CD1c-positive myeloid dendritic cell (primary cell): ENCODE data around the gene SMPD3.
A peak's percentile ranks its signal among the peaks of the same experiment; 100 is the strongest.
"Not testable (repeated sequence)": the region's sequence is repeated elsewhere in the genome, so short reads cannot be mapped to it uniquely, and the experiment has no call there.

Source experiments
- DNase-seq: peaks from one replicate; pipeline ENCODE4 v3.0.0-alpha.2; 2016; ENCODE audit errors: extremely low spot score

SMPD3 gene

DNA sequence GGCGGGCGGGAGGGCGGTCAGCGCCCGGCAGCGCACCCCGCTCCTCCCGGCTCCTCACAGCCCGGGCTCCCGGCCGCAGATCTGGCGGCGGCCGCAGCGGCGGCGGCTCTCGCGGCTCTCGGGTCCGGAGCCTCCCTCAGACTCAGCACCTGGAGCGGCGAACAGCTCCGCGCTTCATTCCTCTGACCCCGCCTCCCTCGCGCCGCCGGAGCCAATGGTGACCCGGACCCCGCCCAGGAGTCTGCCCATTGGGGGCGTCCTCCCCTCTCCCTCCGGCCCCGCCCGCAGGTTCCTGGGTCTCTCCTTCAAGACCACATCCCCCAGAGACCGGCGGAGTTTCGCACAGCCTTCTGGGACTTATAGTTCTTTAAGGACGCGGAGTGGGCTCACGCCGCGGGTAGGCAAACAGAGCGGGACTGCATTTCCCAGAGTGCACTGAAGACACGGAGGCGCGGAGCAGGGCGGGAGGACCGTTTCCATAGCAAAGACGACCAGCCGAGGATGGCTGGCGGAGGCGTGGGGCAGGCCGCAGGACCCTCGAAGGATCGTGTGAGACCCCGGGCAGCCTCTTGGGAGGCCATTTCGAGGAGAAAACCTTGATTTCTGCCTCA lies at the start of gene SMPD3:
SMPD3 (minus strand) TSS at position 149 of the 611 bp plus-strand sequence. CDS start 76,327 bp downstream, outside the sequence.
- peak; percentile 97 for DNase-seq

DNA sequence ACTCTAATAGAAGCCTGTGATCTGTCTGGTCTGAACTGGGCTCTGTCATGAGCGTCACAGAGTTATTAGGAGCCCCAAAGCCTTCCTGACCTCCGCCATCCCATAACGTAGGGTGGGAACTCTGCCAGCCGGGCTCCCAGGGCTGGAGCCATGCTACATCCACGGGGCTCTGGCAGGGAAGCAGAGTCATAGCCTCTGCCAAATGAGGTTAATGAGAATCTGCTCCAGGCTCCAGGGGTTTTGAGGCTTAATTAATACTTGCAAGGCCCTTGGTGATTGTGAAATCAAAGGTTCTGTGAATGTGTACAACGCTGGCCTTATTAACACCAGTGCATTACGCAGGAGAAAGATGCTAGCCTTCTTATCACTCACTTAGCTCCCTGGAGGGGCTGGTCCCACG lies 48.4 kb upstream of the SMPD3 start:
- no peak for DNase-seq

DNA sequence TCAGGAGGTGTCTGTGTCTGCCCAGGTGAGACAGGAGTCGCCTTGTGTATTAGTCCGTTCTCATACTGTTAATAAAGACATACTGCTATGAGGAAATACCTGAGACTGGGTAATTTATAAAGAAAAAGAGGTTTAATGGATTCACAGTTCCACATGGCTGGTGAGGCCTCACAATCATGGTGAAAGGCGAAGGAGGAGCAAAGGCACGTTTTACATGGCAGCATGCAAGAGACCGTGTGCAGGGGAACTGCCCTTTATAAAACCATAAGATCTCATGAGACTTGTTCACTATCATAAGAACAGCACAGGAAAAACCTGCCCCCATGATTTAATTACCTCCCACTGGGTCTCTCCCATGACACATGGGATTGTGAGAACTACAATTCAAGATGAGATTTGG lies 46.0 kb upstream of the SMPD3 start:
- DNase-seq: not testable (repeated sequence)

DNA sequence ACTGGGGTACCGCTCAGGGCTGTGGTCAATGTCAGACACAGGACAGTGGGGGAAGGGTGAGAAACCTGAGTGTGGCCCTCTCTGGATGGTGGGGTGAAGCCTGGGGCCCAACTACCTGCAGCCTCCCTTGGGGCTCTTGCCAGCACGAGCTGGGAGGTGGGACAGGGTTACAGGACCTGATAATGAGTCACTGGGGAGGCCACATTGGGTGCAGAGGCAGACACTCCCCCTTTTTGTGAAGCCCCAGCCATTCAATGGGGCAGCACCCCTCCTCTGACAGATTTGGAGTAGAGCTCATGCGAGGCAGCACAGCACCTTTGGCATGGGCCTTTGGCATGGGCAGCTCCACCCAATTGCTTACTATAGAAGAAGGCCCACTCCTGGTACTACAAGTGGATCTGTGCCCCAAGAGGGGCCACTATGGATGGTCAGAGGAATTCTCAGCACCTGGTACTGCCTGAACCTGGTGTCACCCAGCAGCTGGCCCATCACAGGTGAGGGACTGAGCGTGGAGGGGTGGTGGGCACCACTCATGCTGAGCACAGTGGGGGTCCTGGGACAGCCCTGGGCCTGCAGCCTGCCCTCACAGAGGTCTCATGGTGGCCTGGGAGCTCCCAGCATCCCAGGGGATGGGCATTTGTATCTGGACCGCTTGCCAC lies 45.2 kb upstream of the SMPD3 start:
- DNase-seq: no peak

DNA sequence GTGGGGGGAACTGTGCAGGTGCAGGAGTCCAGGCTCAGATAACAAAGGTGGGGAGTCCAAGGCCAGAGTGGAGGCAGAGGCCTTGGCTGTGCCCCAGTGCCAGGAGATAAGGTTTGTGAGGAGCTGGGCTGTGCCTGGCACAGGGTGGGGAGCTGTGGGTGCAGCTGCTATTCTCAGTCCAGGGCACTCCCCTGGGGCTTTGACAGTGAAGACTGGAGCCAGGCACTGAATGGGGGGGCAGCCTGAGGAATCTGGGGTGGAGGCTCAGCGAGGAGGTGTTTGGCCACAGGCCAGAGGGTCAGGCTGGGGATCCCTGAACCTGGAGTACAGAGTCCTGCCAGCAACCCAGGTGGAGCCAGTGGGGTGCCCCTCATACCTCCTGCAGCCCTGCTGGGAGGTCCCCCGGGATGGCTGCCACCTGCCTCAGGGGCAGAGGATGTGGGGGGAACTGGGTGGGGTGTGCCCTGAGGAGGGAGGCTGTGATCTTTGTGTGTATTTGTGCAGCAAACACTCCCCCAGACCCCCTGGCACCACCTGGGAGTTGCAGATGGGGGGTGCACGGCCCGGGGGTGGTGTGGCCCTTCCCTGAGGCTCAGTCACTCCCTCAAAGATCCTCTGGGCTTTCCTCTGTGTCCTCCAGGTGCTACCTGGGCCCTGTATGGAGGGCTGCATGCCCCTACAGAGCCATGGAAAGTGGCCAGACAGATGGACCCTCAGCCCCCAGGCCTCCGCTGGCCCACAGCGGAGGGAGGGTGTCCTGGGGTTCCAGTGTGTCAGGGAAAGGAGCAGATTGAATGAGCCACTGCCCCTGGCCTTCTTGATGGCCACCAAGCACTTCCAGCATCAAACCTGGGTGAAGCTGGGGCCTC lies 44.5 kb upstream of the SMPD3 start:
- no peak for DNase-seq

DNA sequence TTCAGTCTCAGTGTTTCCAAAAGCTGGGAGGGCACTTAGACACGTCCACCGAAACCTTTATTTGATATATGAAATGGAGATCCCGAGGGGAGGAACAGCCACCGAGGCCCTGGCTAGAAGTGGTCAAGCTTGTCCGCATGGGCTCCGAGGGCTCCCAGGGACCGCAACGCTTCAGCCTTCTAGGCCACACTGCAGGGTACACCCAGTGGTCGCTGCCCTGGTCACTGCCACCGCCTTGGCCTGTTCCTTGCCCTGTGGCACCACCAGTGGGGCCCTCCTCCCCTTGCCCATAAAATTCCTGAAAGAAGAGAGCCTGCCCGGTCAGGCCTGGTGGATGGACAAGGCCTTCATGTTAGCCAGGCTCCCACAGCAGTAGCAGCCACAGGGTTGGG lies 43.8 kb upstream of the SMPD3 start:
- DNase-seq: no peak

DNA sequence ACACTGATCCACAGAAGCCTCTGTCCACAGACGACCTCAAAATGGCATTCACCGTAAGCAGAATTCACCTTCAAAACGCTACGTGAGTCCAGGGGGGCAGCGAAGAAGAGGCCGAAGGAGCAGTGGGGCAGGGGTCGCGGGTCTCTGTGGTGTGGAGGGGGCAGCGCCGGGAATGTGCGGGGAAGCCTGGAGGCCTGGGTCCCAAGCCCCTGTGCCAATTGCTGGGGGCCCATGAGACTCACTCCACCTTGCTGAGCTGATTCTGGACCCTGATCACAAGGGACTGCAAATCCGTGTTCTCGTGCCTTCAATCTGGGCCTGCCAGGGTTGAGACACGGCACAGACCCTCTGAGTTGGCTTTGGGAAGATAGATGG lies 43.3 kb upstream of the SMPD3 start:
- no peak for DNase-seq

DNA sequence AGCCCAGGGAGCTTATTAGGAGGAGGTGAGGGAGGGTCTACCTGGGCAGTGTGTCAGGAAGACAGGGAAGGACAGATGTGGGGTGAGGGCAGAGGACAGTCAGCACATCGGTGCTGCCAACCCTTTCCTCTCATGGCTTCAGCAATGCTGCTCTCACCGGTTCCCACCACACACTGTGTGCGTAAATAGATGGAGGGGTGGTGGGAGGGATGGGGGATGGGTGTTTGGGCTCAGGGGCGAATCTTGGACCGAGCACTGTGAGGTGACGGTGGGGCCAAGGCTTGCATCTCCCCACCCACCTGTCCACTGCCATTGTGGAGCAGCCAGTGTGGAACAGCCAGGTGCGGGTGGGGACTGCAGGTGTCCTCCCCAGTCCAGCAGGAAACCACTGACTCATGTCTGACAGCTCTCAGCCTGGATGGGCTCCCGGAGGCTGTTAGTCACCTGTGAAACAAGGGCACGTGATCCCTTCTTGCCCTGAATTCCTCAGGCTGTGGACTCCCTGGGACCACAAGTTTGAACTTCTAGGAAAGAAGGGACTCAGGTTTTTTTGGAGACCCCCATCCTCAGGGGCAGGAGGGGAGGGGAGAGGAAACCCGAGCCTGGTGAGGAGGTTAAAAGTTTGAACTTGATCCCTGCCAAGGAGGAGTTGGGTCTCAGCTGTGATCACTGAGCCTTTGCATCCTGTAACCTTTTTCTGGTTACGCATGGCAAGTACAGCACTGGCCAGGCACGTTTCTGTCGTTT lies 42.7 kb upstream of the SMPD3 start:
- no peak for DNase-seq

DNA sequence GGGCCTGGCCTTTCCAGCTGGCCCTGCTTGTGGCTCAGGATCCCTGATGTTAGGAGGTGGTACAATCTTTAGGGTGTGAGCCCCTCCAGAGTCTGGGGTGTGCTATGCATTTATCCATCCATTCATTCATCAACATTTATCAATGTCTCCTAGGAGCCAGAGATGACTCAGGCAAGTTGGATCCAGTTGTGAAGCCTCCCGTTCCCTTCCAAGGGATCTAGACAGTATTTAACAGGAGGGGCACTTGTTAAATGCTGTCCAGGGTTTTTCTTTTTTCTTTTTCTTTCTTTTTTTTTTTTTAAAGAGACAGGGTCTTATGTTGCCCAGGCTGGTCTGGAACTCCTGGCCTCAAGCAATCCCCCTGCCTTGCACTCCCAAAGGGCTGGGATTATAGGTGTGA lies 42.0 kb upstream of the SMPD3 start:
- no peak for DNase-seq

DNA sequence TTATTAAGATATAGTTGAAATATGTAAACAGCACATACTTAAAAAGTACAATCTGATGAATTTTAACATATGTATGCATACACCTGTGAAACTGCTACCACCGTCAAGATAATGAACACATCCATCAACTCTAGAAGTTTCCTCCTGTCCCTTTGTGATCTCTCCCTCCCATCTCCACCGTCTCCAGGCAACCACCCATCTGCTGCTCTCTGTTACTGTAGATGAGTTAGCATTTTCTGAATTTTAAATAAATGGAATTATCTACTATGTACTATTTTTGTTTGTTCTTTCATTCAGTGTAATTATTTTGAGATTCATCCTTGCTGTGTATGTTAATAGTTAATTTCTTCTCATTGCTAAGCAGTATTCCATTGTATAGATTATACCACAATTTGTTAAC lies 40.2 kb upstream of the SMPD3 start:
- no peak for DNase-seq

DNA sequence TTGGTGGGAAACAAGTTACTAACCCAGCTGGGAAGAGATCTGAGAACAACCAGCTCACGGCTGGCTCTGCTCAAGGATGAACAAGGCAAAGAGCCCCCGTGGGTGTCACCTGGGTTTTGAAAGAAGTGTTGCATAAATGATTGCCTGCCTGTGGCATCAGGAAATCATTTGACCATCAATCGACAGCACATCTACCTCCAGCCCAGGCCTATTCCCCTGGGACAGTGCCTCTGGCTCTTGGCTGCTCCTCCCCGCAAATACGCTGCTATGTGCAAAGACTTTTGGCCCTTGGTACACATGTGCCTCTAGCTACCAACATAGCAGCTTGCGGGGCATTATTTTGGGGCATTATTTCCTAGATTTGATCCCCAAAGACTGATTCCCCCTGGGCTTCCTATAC lies 39.4 kb upstream of the SMPD3 start:
- no peak for DNase-seq

DNA sequence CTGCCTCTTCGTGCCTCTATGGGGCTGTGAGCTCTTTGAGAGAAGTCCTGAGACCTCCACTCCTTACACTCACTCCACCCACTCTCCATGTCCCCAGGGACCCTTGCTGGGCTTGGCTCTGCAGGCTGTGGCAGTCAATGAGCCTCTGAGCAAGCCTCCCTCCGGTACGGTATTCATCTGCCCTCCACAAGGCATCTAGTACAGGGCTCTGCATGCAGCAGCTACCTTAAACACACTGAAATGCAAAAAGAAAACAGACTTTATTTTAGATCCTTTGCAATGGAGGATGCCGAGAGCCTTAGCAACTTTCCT lies 38.9 kb upstream of the SMPD3 start:
- no peak for DNase-seq

DNA sequence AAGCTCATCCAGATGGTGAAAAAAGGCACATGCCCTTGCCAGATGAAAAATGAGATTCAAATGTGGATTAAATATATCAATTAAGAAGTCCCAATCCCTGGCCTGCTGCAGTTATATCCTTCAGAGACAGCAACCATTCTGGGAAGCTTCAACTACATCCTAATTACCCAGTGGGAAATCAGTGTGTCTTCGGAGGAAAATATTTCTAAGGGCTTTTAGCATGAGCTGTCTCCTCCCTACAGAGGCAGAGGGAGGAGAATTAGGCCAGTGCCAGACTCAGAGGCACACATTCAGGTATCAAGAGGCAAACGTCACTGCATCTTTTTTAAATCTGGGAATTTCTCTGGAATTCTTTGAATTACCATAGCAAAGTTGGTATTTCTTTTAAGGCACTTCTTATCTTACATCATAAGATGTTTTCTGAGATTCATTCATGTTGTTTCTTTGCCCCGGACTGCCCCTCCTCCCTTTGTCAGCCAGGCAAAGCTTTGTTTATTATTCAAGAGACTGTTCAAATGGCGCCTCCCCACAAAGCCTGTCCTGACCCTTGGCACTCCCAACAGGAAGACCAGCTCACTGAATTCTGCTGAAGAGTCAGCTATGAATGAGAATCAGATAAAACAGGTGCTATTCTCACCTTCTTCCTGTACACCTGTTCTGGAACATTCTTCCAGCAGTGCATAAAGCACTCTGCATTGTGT lies 38.3 kb upstream of the SMPD3 start:
- no peak for DNase-seq

DNA sequence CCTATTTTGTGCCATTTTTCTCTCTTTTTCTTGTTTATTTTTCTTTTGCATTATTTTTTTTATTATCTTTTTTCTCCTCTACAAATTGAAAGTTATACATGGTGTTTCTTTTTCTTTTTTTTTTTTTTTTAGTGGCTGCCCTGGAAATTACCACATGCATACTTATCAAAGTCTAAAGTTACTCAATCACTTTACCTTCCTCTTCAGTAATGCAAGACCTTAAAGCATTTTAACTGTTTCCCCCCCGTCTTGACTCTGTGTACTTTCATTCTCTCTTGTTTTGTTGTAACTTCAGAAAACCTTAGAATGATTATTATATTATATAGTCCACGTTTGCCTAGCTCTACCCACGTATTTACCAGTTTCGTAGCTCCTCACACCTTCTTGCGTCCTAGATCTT lies 33.3 kb upstream of the SMPD3 start:
- DNase-seq: no peak

DNA sequence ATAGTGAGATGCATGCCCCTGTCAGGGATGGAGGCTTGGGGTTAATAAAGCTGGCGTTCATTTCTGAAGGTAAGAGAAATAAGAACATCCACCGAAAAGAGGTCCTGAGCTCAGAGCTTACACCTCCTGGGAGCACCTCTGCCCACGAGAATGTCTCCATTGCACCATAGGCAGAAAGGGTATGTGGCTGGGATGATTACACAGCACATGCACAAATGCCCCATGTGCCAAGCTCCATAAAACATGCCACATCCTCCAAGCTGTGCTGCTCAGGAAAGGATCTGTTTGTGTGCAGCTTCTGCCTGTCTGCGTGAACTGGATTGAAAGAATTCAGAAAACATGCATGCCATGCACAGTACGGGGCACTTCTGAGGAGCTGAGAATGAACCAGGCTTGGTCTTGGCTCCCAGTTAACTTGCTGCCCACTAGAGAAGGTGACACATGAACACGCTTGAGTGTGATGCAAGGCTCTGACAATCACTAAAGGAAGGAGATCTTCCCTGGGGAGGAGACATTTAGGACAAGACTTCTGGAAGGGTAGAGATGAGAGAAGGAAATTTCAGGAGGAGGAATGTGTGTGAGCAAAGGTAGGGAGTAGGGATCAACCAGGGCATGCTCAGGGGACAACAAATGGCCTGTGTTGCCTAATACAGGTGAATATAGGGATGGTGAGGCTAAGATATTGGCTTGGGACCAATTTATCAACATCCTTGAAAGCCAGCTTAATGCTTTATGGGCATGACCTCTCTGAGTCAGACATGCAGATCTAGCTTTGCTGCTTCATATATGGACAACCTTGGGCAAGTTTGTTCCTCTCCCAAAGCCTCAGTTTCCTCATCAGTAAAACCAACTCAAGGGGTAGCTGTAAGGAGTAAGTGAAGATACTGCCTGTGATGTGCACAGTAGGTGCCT lies 32.0 kb upstream of the SMPD3 start:
- DNase-seq: no peak

DNA sequence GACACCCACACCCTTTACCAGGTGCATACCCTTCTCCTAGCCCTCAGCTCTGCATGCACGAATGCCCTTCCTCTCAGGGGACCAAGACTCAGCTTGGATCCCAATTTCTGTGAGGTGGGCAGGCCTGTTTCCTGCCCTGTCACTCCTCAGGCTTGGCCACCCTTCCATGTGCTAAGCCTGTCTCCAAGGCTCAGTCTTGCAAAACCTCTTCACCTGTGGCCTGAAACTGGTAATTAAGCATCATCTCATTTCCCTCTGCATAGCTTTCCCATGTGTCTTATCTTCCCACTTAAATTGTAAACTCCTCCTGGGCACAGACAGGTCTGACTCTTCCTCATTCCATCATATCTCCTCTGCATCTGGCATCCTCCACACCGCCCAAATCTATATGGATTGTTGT lies 31.0 kb upstream of the SMPD3 start:
- no peak for DNase-seq

DNA sequence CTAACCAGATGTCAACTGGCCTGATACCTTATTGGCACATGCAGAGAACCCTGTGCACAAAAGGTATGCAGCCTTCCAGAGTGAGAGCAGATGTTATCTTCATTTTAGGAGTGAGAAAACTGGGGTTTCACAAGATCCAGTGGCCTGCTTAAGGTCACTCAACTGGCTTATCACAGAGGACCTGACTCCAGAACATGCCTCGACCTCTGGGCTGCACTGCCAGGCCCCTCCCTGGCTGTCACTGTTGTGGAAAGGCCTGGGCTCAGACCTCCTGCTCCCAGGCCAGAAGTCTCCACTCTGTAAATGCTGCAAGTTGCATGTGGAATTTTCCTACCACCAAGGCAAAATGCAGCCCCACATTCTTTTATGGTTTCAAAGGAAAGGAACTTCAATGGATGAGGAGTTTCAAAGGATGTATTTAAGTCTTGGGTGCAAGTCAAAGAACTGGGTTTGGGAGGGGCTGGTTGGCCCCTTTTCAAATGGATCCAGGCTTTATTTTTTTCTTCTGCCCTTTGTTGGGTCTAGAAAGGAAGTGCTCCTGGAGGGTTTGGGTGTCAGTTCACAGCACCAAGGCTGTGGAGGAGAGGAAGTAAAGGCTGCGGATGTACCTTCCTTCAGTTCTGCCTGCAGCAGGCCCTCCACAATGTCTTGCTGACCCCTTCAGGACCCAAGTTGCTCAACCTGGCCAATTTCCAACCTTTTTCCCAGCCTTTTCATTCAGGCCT lies 30.4 kb upstream of the SMPD3 start:
- DNase-seq: peak; percentile 27

DNA sequence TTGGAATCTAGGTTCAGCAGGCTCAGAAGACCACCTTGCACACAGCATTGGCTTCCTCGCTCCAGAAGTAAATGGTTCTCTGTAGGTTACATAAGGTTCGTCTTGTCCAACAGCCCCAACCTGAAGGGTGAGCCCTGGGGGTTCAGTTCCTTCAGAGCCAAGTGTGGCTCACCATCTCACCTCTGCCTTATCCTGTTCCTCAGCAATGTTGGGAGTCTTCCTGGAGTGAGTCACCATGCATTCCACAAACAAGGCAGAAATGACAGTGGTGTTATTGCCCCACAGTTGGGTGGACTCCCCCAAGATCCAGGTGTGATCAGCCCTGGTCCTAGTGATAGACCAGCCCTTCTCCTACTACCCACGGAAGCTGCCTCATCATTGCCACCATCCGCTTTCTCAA lies 26.8 kb upstream of the SMPD3 start:
- no peak for DNase-seq

DNA sequence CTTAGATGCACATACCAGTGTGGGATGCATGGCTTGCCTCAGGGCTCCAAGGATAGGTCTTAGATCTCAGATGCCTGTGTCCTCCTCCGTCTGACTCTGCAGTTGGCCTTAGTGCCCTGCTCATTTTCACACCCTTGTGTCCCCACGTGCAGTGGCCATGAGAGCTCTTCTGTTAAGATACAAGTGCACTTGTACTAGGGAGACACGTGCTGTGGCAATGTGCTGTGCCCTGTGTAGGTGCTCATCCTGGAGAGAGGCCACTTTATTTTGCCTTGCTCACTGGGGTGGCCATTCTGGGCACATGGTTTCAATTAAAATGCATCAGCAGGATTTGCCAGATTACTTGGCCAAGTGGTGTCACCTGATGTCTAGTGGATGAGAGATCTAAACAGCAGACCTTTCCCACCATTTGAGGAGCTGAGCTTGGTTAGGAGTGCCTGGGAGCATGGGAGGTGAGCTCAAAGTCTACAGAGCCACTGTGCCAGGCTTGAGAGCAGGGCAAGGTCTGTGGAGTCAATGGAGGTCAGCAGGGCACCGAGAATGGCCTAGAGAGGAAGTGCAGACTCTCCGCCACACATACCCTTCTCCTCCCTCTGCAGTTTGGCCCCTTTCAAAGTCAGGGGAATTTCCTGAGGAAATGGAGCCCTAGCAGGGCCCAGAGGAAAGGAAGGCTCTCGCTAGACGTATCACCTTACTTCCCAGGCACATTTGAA lies 25.2 kb upstream of the SMPD3 start:
- DNase-seq: peak; percentile 54
